ENCODE results near the gene ZNF606. TPM values are rescaled to one million over a fixed set of nuclear protein-coding genes. Genes with fewer than 3 reads are reported as not detected.

Gene ZNF606
- total and polyA plus RNA-seq, 2 experiments from 2014 or later = 13.6 to 55.6 TPM

GRCh38 chr19:58044886-58045285 lies 42.3 kb upstream of the ZNF606 start:
- Histone ChIP-seq H3K9me2 (ENCODE audit: insufficient read depth) (no peaks in the 10 kb centered on the region), H4K20me1 (replicated peaks; ENCODE audit: insufficient read depth) (no peaks in the 10 kb centered on the region), H3K27me3 (ENCODE audit: insufficient read depth) (peaks cover 24% of the 10 kb centered on the region), H3F3A (replicated peaks; ENCODE audit: low read depth) (no peaks in the 10 kb centered on the region), H3K79me2 (replicated peaks; ENCODE audit: insufficient read depth) (no peaks in the 10 kb centered on the region), H3K27ac (ENCODE audit: low read depth) (no peak overlapping the region), H3K4me1 (ENCODE audit: insufficient read depth) (peaks cover 4% of the 10 kb centered on the region; the same call in 1 of the 2 replicates), H3K4me3 (no peak overlapping the region), H2AFZ (no peak overlapping the region), H3K4me2 (no peak overlapping the region), H3K36me3 (ENCODE audit: insufficient read depth) (no peaks in the 10 kb centered on the region)
- Mint-ChIP-seq H3K27me3 (ENCODE audit: insufficient read depth, low read depth, poor library complexity) (peaks cover 11% of the 10 kb centered on the region), H3K36me3 (ENCODE audit: low read depth) (peaks cover 46% of the 10 kb centered on the region), H3K9me3 (peaks cover 88% of the 10 kb centered on the region), H3K27ac (no peak overlapping the region), H3K4me3 (no peak overlapping the region), H3K4me1 (no peaks in the 10 kb centered on the region)
- ATAC-seq (no peak), DNase-seq (ENCODE audit: low spot score) (no peak)
- TF ChIP-seq NANOG (IDR thresholded peaks at IDR 0.05; ENCODE audit: borderline replicate concordance) = no peak
- no peak for TF ChIP-seq EZH2 (IDR thresholded peaks at IDR 0.05; ENCODE audit: low read depth, unreplicated experiment)
- no peak for TF ChIP-seq ZNF114 (CRISPR knock-in tag; IDR thresholded peaks at IDR 0.05)
- TF ChIP-seq ZNF462 (CRISPR knock-in tag; IDR thresholded peaks at IDR 0.05) = no peak

- Mint-ChIP-seq H3K36me3 (ENCODE audit: low read depth) (peaks cover 43% of the 10 kb centered on the region), H3K27me3 (ENCODE audit: insufficient read depth, low read depth, poor library complexity) (peaks cover 11% of the 10 kb centered on the region), H3K27ac (no peak overlapping the region), H3K4me1 (no peaks in the 10 kb centered on the region), H3K4me3 (no peak overlapping the region), H3K9me3 (peaks cover 86% of the 10 kb centered on the region)
- no peaks in the 10 kb centered on the region for H3K9me2 ChIP-seq (ENCODE audit: insufficient read depth)
- H3K27ac ChIP-seq (ENCODE audit: low read depth) = no peak overlapping the region
- peaks cover 4% of the 10 kb centered on the region; the same call in 1 of the 2 replicates for H3K4me1 ChIP-seq (ENCODE audit: insufficient read depth)
- H3K36me3 ChIP-seq (ENCODE audit: insufficient read depth) = no peaks in the 10 kb centered on the region
- no peaks in the 10 kb centered on the region for H3F3A ChIP-seq (replicated peaks; ENCODE audit: low read depth)
- no peak overlapping the region for H2AFZ ChIP-seq
- no peaks in the 10 kb centered on the region for H4K20me1 ChIP-seq (replicated peaks; ENCODE audit: insufficient read depth)
- no peak overlapping the region for H3K4me3 ChIP-seq
- H3K4me2 ChIP-seq = no peak overlapping the region
- DNase-seq (ENCODE audit: low spot score) (no peak), ATAC-seq (no peak)
- H3K79me2 ChIP-seq (replicated peaks; ENCODE audit: insufficient read depth) = no peaks in the 10 kb centered on the region
- H3K27me3 ChIP-seq (ENCODE audit: insufficient read depth) = peaks cover 24% of the 10 kb centered on the region
- TF ChIP-seq ZNF462 (CRISPR knock-in tag; IDR thresholded peaks at IDR 0.05) (no peak), JUNB (IDR thresholded peaks at IDR 0.05; ENCODE audit: unreplicated experiment) (no peak)
These were observed 41.8 kb upstream of the ZNF606 start for GRCh38 chr19:58044391-58044790.

All from GM23338 (cell line).